ENCODE data around the gene ALDH1L2.

DNA sequence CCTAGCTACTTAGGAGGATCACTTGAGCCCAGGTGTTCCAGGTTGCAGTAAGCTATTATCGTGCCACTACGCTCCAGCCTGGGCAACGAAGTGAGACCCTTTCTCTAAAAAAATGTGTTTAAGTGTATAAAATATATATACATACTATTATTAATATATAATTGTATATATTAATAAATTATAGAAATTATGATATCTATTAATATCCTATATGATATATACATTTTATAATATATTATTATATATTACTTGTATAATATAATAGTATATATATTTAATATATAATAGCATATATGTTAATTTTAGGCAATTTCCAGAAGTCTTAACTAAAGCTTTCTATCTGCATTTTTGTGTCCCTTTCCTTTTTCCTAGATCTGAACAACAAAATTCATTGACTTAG is 12.3 kb downstream of the ALDH1L2 start:
- no peak for TF ChIP-seq POLR2A (IDR thresholded peaks at IDR 0.05)
- TF ChIP-seq, protein P1, sequence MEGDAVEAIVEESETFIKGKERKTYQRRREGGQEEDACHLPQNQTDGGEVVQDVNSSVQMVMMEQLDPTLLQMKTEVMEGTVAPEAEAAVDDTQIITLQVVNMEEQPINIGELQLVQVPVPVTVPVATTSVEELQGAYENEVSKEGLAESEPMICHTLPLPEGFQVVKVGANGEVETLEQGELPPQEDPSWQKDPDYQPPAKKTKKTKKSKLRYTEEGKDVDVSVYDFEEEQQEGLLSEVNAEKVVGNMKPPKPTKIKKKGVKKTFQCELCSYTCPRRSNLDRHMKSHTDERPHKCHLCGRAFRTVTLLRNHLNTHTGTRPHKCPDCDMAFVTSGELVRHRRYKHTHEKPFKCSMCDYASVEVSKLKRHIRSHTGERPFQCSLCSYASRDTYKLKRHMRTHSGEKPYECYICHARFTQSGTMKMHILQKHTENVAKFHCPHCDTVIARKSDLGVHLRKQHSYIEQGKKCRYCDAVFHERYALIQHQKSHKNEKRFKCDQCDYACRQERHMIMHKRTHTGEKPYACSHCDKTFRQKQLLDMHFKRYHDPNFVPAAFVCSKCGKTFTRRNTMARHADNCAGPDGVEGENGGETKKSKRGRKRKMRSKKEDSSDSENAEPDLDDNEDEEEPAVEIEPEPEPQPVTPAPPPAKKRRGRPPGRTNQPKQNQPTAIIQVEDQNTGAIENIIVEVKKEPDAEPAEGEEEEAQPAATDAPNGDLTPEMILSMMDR (IDR thresholded peaks at IDR 0.05) = no peak
